Duodenal mucosa (tissue), 2 donors: Measurements from ENCODE around the gene CLSTN3.

ENCODE experiments used
- H3K27ac ChIP-seq: one replicate; pipeline ENCODE4 v1.7.0; 2013; ENCODE audit warnings: low read depth, low read length
- H3K27me3 ChIP-seq, 2 donors: one replicate each; pipeline ENCODE4 v1.7.0; 2013; ENCODE audit warnings: low read length in 2 of 2, control low read depth in 1 of 2; ENCODE audit not compliant: insufficient read depth in 2 of 2, control insufficient read depth in 1 of 2
- H3K36me3 ChIP-seq, 2 donors: one replicate each; pipeline ENCODE4 v1.7.0; 2013; ENCODE audit warnings: low read length in 2 of 2, control low read depth in 1 of 2; ENCODE audit not compliant: insufficient read depth in 2 of 2, control insufficient read depth in 1 of 2
- H3K4me1 ChIP-seq, 2 donors: one replicate each; pipeline ENCODE4 v1.7.0; 2013; ENCODE audit warnings: low read length in 2 of 2, control low read depth in 1 of 2; ENCODE audit not compliant: insufficient read depth in 2 of 2, control insufficient read depth in 1 of 2
- H3K4me3 ChIP-seq, 2 donors: one replicate each; pipeline ENCODE4 v1.7.0; 2013; ENCODE audit warnings: low read length in 2 of 2, low read depth in 1 of 2
- H3K9ac ChIP-seq, 2 donors: one replicate each; pipeline ENCODE4 v1.7.0; 2013; ENCODE audit warnings: low read length in 2 of 2, low read depth in 1 of 2
- H3K9me3 ChIP-seq, 2 donors: one replicate each; pipeline ENCODE4 v1.7.0; 2013; ENCODE audit warnings: low read length in 2 of 2, control low read depth in 1 of 2; ENCODE audit not compliant: control insufficient read depth in 1 of 2

The CLSTN3 gene

GRCh38 chr12:7146228-7146627 lies 16.1 kb downstream of the CLSTN3 start:
- Histone ChIP-seq H3K27me3 (no peaks in the 10 kb centered on the region), H3K9me3 (no peaks in the 10 kb centered on the region), H3K9ac (no peak overlapping the region), H3K4me1 (peaks cover 0 to 9% of the 10 kb centered on the region in 2 donors), H3K27ac (no peak overlapping the region), H3K36me3 (peaks cover 27 to 36% of the 10 kb centered on the region in 2 donors), H3K4me3 (no peak overlapping the region)

DNA sequence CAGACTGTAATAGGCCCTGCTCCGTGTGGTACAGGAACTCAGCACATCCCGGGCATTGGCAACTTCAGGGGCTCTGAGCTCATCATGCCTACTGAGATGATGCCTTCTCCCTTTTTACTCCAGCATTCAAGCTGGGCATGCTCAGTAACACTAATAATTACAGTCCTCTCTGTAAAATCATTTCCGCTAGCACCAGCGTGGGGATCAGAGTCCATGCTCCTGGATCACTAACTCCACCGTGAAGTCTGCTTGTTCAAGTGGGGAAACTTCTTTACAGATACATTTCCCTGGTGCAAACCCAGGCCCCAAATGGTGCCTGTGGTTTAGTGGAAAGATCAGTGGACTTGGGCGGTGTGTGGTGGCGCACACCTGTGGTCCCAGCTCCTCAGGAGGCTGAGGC lies 16.7 kb downstream of the CLSTN3 start:
- H3K4me1 ChIP-seq, result peaks cover 0 to 9% of the 10 kb centered on the region in 2 donors
- peaks cover 26 to 41% of the 10 kb centered on the region in 2 donors for H3K36me3 ChIP-seq

DNA sequence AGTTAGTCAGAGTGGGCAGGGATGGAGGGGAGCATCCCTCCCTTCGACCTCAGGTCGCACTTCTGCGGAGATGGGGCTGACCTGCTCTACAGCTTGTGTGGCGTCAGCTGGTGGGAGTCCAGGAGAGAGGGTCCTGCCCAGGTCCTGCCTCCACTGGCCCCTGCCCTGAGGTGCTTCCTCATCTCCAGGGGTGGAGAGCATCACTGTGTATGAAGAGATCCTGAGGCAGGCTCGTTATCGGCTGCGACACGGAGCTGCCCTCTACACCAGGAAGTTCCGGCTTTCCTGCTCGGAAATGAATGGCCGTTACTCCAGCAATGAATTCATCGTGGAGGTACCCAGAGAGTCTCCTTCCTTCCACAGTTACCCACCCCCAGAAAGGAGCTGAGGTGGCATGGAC lies 20.2 kb downstream of the CLSTN3 start:
- Histone ChIP-seq H3K27me3 (no peaks in the 10 kb centered on the region), H3K4me1 (peaks cover 0 to 4% of the 10 kb centered on the region in 2 donors), H3K4me3 (no peak overlapping the region), H3K9ac (no peak overlapping the region), H3K36me3 (peaks cover 20 to 41% of the 10 kb centered on the region in 2 donors), H3K27ac (no peak overlapping the region), H3K9me3 (no peaks in the 10 kb centered on the region)

More for the DNA sequence above, 16.7 kb downstream of the CLSTN3 start:
- no peak overlapping the region for H3K9ac ChIP-seq
- no peak overlapping the region for H3K4me3 ChIP-seq
- H3K27me3 ChIP-seq, result no peaks in the 10 kb centered on the region
- H3K27ac ChIP-seq, result no peak overlapping the region
- H3K9me3 ChIP-seq, result no peaks in the 10 kb centered on the region

- H3K4me1 ChIP-seq, result peaks cover 0 to 4% of the 10 kb centered on the region in 2 donors
- no peaks in the 10 kb centered on the region for H3K9me3 ChIP-seq
- H3K36me3 ChIP-seq, result peaks cover 20 to 44% of the 10 kb centered on the region in 2 donors
- no peak overlapping the region for H3K4me3 ChIP-seq
- no peak overlapping the region for H3K27ac ChIP-seq
- no peaks in the 10 kb centered on the region for H3K27me3 ChIP-seq
- H3K9ac ChIP-seq, result no peak overlapping the region
These were observed 20.7 kb downstream of the CLSTN3 start for GRCh38 chr12:7150841-7151240.

DNA sequence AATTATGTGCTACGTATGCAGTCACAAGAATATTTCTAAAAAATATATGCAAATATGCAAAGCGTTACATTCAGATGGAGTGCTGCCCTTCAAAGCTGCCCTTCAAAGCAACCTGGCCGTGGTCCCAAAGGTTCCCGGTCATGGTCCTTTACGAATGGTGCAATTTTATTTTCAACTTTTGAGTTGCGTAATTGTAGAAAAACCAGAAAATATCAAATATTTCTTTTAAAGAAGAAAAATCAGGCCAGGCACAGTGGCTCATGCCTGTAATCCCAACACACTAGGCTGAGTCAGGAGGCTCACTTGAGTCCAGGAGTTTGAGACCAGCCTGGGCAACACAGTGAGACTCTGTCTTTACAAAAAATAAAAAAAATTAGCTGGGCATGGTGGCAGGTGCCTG lies 21.4 kb downstream of the CLSTN3 start:
- H3K9me3 ChIP-seq, result no peaks in the 10 kb centered on the region
- H3K4me1 ChIP-seq, result peaks cover 0 to 3% of the 10 kb centered on the region in 2 donors
- no peak overlapping the region for H3K27ac ChIP-seq
- H3K4me3 ChIP-seq, result no peak overlapping the region
- no peak overlapping the region for H3K9ac ChIP-seq
- H3K27me3 ChIP-seq, result no peaks in the 10 kb centered on the region
- H3K36me3 ChIP-seq, result peaks cover 20 to 44% of the 10 kb centered on the region in 2 donors

GRCh38 chr12:7152818-7153217 lies 22.6 kb downstream of the CLSTN3 start:
- no peaks in the 10 kb centered on the region for H3K9me3 ChIP-seq
- no peak overlapping the region for H3K27ac ChIP-seq
- peaks cover 20 to 44% of the 10 kb centered on the region in 2 donors for H3K36me3 ChIP-seq
- H3K4me1 ChIP-seq, result no peaks in the 10 kb centered on the region
- no peak overlapping the region for H3K4me3 ChIP-seq
- no peak overlapping the region for H3K9ac ChIP-seq
- H3K27me3 ChIP-seq, result no peaks in the 10 kb centered on the region

DNA sequence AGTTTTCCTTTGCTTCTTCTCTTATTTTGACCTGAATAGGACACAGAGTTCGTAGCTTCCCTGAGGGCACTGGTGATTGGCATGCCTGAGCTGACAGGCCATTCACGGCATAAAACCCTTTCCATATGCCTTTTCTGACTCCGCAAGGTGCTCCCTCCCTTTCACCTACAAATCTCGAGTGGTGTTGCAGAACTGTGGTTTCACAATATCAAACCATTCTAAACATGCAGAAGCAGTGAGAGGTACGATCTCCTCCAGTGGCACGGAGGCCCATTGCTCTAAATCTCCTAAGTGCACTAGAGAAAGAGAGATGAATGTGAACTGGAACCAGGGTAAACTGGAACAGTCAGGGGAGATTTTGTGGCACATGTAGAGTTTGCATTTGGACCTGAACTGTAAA lies 23.9 kb downstream of the CLSTN3 start:
- Histone ChIP-seq H3K9me3 (no peaks in the 10 kb centered on the region), H3K4me1 (no peaks in the 10 kb centered on the region), H3K36me3 (peaks cover 18 to 38% of the 10 kb centered on the region in 2 donors), H3K4me3 (no peak overlapping the region), H3K27ac (no peak overlapping the region), H3K27me3 (no peaks in the 10 kb centered on the region), H3K9ac (no peak overlapping the region)

DNA sequence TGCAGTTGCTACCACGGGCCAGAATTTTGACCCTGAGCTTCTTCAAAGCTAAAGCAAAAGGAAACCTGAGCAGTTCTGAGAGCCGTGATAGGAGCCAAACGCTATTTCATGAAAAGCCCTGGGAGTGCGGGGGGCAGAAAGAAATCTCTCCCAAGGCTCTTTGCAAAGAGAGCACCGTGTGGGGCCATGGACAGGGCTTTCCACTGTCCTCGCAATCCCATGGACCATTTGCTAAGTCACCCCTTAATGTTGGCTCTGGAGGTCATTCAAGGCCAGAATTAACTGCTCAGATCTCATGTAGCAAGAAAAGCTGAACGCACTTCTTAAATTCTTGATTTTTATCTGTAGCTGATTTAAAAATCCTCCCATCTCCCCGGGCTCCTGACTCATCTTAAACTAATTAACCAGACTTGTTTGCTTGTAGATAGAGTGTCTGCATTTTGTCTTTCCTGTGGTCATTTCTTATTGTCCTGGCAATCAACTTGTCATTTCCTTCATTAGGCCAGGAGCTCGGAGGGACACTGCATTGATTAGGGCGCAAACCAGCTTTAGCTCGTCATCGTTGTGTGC lies 24.8 kb downstream of the CLSTN3 start:
- Histone ChIP-seq H3K9ac (no peak overlapping the region), H3K4me1 (no peaks in the 10 kb centered on the region), H3K27ac (no peak overlapping the region), H3K27me3 (no peaks in the 10 kb centered on the region), H3K9me3 (no peaks in the 10 kb centered on the region), H3K4me3 (no peak overlapping the region), H3K36me3 (peaks cover 10 to 30% of the 10 kb centered on the region in 2 donors)

DNA sequence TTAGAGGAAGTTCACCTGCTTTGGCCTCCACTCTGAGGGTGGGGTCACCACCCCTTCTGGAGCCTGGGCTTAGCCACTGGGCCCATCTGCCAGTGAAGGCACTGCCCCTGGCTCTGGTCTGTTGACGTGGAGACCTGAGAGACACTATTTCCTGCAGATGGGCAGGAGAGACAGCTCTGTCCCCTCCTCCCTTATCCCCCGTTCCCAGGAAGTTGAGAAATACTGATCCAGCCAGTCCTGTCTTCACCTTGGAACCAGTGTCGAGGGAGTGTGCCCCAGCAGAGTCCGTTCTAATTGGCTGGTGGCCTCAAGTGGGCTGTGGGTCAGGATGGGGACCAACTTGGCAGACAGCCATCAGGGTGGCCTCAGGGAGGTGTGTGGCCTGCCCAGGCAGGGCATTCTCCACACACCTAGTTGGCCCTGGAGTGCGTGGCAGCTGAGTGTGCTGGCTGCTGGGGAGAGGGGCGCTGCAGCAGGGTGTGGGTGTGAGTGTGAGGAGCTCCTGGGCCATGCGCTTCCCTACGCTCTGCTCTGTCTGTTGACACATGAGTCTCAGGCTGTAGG lies 25.4 kb downstream of the CLSTN3 start:
- Histone ChIP-seq H3K9me3 (no peaks in the 10 kb centered on the region), H3K4me3 (no peak overlapping the region), H3K4me1 (no peaks in the 10 kb centered on the region), H3K36me3 (peaks cover 5 to 24% of the 10 kb centered on the region in 2 donors), H3K27ac (no peak overlapping the region), H3K27me3 (no peaks in the 10 kb centered on the region), H3K9ac (no peak overlapping the region)

DNA sequence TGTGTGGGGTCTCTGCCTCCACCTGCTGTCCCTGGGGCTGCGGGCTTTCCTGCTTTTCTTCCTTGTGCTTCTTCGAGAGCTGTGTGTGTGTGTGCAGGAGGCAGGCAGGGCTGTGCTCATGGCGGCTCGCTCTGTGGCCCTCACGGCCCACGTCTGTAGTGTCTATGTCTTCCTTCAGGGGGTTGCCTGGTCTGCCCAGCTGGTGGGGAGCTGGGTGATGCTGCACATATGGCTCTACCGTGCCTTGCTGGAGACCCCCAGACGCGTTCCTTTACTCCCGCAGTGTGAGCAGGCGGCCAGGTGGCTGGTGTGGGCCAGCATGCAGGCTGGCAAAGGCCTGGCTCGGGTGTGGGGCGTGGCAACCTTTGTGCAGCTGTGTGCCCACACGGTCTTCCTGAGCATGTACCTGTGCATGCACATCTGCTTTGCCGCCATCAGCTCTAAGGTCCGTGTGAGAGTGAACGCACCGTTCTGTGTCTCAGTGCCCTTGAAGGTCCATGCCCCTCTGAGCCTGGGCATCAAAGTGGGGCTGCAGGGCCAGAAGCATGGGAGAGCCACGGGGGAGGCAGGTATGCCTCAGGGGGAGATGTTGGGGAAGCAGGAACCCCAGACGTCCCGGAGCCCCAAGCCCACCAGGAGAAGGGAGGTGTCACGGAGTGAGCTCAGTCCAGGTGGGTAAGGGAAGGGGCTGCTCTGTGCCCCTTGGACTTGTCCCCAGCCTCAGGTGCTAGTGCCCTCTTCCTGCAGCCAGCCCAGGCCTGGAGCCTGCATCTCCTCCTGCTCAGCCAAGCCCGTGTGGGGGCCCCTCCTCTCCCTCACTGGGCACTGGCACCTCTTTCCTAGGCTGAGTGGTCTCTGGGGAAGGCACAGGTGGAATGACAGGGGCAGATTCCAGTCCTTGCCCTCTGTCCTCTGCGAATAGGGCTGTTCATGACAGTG lies 26.4 kb downstream of the CLSTN3 start:
- peaks cover 0 to 14% of the 10 kb centered on the region in 2 donors for H3K36me3 ChIP-seq
- H3K9me3 ChIP-seq, result no peaks in the 10 kb centered on the region
- H3K27ac ChIP-seq, result no peak overlapping the region
- H3K9ac ChIP-seq, result no peak overlapping the region
- H3K27me3 ChIP-seq, result no peaks in the 10 kb centered on the region
- no peak overlapping the region for H3K4me3 ChIP-seq
- H3K4me1 ChIP-seq, result no peaks in the 10 kb centered on the region
